Suprapubic skin (tissue), 4 donors: Measurements from ENCODE around the gene ATP2A1. TPM values are rescaled to one million over a fixed set of nuclear protein-coding genes. Genes with fewer than 3 reads are reported as not detected.

Source experiments
- DNase-seq, 2 donors: peaks; one replicate each; pipeline ENCODE4 v3.0.0-alpha.2; 2019; ENCODE audit warnings: low spot score in 2 of 2
- H3K27ac ChIP-seq: fragments of 200-600 bp; sonication (generic); one replicate; pipeline ENCODE4 v1.5.1; 2019
- H3K27me3 ChIP-seq: fragments of 200-600 bp; sonication (generic); one replicate; pipeline ENCODE4 v1.5.1; 2019
- H3K36me3 ChIP-seq: fragments of 200-600 bp; sonication (generic); one replicate; pipeline ENCODE4 v1.5.1; 2019
- H3K4me1 ChIP-seq: fragments of 200-600 bp; sonication (generic); one replicate; pipeline ENCODE4 v1.5.1; 2019
- H3K4me3 ChIP-seq: fragments of 200-600 bp; sonication (generic); one replicate; pipeline ENCODE4 v1.5.1; 2019; ENCODE audit warnings: mild to moderate bottlenecking
- H3K9me3 ChIP-seq: fragments of 200-600 bp; sonication (generic); one replicate; pipeline ENCODE4 v1.5.1; 2019
- CTCF ChIP-seq, 2 donors: fragments of 200-600 bp in 1 of 2; fragments of 450-650 bp in 1 of 2; sonication (generic) in 1 of 2; IDR thresholded peaks; one replicate each; pipeline ENCODE4 v1.5.1; 2016 to 2019; ENCODE audit warnings: antibody characterized with exemption in 2 of 2, mild to moderate bottlenecking in 1 of 2, moderate library complexity in 1 of 2
- EP300 ChIP-seq: sonication (generic); formaldehyde crosslinking; IDR thresholded peaks from one replicate; pipeline ENCODE4 v1.6.1; 2017; ENCODE audit warnings: antibody characterized with exemption
- POLR2A ChIP-seq, 2 donors: fragments of 450-650 bp; IDR thresholded peaks; one replicate each; pipeline ENCODE4 v1.6.1; 2017; ENCODE audit warnings: antibody characterized with exemption in 2 of 2, mild to moderate bottlenecking in 2 of 2, moderate library complexity in 2 of 2
- POLR2AphosphoS5 ChIP-seq, 3 donors: sonication (generic); formaldehyde crosslinking; IDR thresholded peaks; one replicate each; pipeline ENCODE4 v1.6.1; 2017; ENCODE audit warnings: antibody characterized with exemption in 3 of 3
- WGBS: methylation state at CpG from one replicate; pipeline ENCODE4 v1.1.5; 2018; 5-methylcytosine and 5-hydroxymethylcytosine counted together
- total RNA-seq, 4 donors: library from RNA; depleted of rRNA; stranded (reverse); fragments of >200 nt; gene quantifications; one replicate each; pipeline ENCODE4 v1.1.0, GENCODE V29; 2016

Gene ATP2A1
- total RNA-seq, 4 donors from 2014 or later: 0.34 to 0.72 TPM; not detected in 2

- Histone ChIP-seq H3K27ac (no peak overlapping the region), H3K4me1 (no peaks in the 10 kb centered on the region), H3K4me3 (no peak overlapping the region), H3K9me3 (no peaks in the 10 kb centered on the region), H3K27me3 (no peaks in the 10 kb centered on the region), H3K36me3 (no peaks in the 10 kb centered on the region)
- 72% methylated on average over 14 of the region's 14 CpGs for WGBS
- no peak for DNase-seq
- TF ChIP-seq POLR2AphosphoS5 (IDR thresholded peaks at IDR 0.05) (no peak), POLR2A (IDR thresholded peaks at IDR 0.05) (no peak), EP300 (no peak), CTCF (IDR thresholded peaks at IDR 0.05) (no peak)
Measured at GRCh38 chr16:28891964-28892890, 13.9 kb downstream of the ATP2A1 start.

GRCh38 chr16:28893291-28893690, 15.0 kb downstream of the ATP2A1 start:
- TF ChIP-seq POLR2AphosphoS5 (IDR thresholded peaks at IDR 0.05) (no peak), EP300 (no peak), POLR2A (IDR thresholded peaks at IDR 0.05) (no peak), CTCF (IDR thresholded peaks at IDR 0.05) (no peak)
- H3K4me3 ChIP-seq: no peak overlapping the region
- no peaks in the 10 kb centered on the region for H3K27me3 ChIP-seq
- H3K4me1 ChIP-seq: no peaks in the 10 kb centered on the region
- H3K36me3 ChIP-seq: no peaks in the 10 kb centered on the region
- H3K27ac ChIP-seq: no peak overlapping the region
- H3K9me3 ChIP-seq: no peaks in the 10 kb centered on the region
- no peak for DNase-seq
- WGBS: 85% methylated on average over 4 of the region's 4 CpGs

- WGBS: 83% methylated on average over 4 of the region's 4 CpGs
- Histone ChIP-seq H3K4me3 (no peak overlapping the region), H3K36me3 (no peaks in the 10 kb centered on the region), H3K27ac (no peak overlapping the region), H3K27me3 (no peaks in the 10 kb centered on the region), H3K9me3 (no peaks in the 10 kb centered on the region), H3K4me1 (no peaks in the 10 kb centered on the region)
- DNase-seq: no peak
- TF ChIP-seq EP300 (no peak), CTCF (IDR thresholded peaks at IDR 0.05) (no peak), POLR2AphosphoS5 (IDR thresholded peaks at IDR 0.05) (no peak), POLR2A (IDR thresholded peaks at IDR 0.05) (no peak)
Measured at GRCh38 chr16:28895609-28896008, 17.3 kb downstream of the ATP2A1 start.

- Histone ChIP-seq H3K27ac (no peak overlapping the region), H3K4me3 (no peak overlapping the region), H3K27me3 (no peaks in the 10 kb centered on the region), H3K36me3 (no peaks in the 10 kb centered on the region), H3K9me3 (no peaks in the 10 kb centered on the region), H3K4me1 (no peaks in the 10 kb centered on the region)
- 81% methylated on average over 3 of the region's 4 CpGs for WGBS
- DNase-seq: no peak
- TF ChIP-seq CTCF (IDR thresholded peaks at IDR 0.05) (no peak), EP300 (no peak), POLR2AphosphoS5 (IDR thresholded peaks at IDR 0.05) (no peak), POLR2A (IDR thresholded peaks at IDR 0.05) (no peak)
Measured at GRCh38 chr16:28897826-28898225, 19.5 kb downstream of the ATP2A1 start.

GRCh38 chr16:28898266-28898665, 20.0 kb downstream of the ATP2A1 start:
- H3K27me3 ChIP-seq: no peaks in the 10 kb centered on the region
- 89% methylated on average over 12 of the region's 15 CpGs for WGBS
- no peak for DNase-seq
- TF ChIP-seq POLR2AphosphoS5 (IDR thresholded peaks at IDR 0.05) (no peak), POLR2A (IDR thresholded peaks at IDR 0.05) (no peak), EP300 (no peak), CTCF (IDR thresholded peaks at IDR 0.05) (no peak)
- no peak overlapping the region for H3K4me3 ChIP-seq
- H3K36me3 ChIP-seq: peaks cover under 1% of the 10 kb centered on the region
- no peaks in the 10 kb centered on the region for H3K9me3 ChIP-seq
- no peak overlapping the region for H3K27ac ChIP-seq
- no peaks in the 10 kb centered on the region for H3K4me1 ChIP-seq
